OCI-LY3 (cell line): ENCODE data around the gene PTDSS2.

Experiments
- EZH2phosphoT487 ChIP-seq: fragments of 200-600 bp; shearing (Covaris generic); IDR thresholded peaks from 2 replicates; pipeline ENCODE4 v1.6.1; 2018; ENCODE audit warnings: antibody characterized with exemption, mixed run types, low read depth
- TF ChIP-seq, protein P1 (sequence below): fragments of 200-600, 300-600 bp; sonication (generic); IDR thresholded peaks from 2 replicates; pipeline ENCODE4 v1.5.1; 2014; ENCODE audit warnings: antibody characterized with exemption, low read length, low read depth

DNA sequence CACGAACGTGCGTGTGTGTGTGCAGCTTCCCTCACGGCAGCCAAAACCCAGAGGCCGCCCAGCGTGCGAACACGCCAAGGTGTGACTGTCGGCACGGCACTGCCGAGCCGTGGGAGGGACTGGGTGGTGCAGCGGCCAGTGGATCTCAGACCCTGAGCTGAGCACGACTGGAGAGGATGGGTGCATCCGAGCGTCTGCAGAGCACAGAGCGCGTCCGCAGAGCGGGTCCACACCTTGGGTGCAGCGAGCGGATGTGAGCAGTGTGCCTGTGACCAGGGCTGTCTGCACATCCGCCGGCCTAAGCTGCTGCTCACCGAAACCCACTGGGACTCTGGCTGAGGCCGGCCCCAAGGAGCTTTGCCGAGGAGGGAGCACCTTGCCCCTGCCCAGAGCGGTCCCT, 22.7 kb downstream of the PTDSS2 start:
- TF ChIP-seq, protein P1, sequence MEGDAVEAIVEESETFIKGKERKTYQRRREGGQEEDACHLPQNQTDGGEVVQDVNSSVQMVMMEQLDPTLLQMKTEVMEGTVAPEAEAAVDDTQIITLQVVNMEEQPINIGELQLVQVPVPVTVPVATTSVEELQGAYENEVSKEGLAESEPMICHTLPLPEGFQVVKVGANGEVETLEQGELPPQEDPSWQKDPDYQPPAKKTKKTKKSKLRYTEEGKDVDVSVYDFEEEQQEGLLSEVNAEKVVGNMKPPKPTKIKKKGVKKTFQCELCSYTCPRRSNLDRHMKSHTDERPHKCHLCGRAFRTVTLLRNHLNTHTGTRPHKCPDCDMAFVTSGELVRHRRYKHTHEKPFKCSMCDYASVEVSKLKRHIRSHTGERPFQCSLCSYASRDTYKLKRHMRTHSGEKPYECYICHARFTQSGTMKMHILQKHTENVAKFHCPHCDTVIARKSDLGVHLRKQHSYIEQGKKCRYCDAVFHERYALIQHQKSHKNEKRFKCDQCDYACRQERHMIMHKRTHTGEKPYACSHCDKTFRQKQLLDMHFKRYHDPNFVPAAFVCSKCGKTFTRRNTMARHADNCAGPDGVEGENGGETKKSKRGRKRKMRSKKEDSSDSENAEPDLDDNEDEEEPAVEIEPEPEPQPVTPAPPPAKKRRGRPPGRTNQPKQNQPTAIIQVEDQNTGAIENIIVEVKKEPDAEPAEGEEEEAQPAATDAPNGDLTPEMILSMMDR, result no peak
- TF ChIP-seq EZH2phosphoT487, result no peak
